Measurements from ENCODE around the gene BRIX1. TPM values are rescaled to one million over a fixed set of nuclear protein-coding genes. Genes with fewer than 3 reads are reported as not detected.
A peak's percentile ranks its signal among the peaks of the same experiment; 100 is the strongest.
"Not testable (repeated sequence)": the region's sequence is repeated elsewhere in the genome, so short reads cannot be mapped to it uniquely, and the experiment has no call there.

The BRIX1 gene
- total RNA-seq, 1 donor from 2014 or later = 25.4 TPM

GRCh38 chr5:34914671-34915138, 806 bp upstream of the BRIX1 start:
- DNase-seq (ENCODE audit: low spot score) = no peak

GRCh38 chr5:34915856-34916192, 313 bp downstream of the BRIX1 start:
- no peak for DNase-seq (ENCODE audit: low spot score)

GRCh38 chr5:34916518-34916917, 1.0 kb downstream of the BRIX1 start:
- DNase-seq (ENCODE audit: low spot score) = no peak

GRCh38 chr5:34918025-34918424, 2.5 kb downstream of the BRIX1 start:
- no peak for DNase-seq (ENCODE audit: low spot score)

GRCh38 chr5:34919077-34919476, 3.6 kb downstream of the BRIX1 start:
- no peak for DNase-seq (ENCODE audit: low spot score)

DNA sequence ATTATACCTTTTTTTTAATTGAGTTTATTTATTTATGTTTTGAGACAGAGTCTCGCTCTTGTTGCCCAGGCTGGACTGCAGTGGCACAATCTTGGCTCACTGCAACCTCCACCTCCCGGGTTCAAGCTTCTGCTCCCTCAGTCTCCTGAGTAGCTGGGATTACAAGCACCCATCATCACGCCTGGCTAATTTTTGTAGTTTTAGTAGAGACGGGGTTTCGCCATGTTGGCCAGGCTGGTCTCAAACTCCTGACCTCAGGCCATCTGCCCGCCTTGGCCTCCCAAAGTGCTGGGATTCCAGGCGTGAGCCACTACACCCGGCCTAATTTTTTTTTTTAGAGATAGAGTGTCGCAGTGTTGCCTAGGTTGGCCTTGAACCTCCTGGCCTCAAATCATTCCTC, 7.7 kb downstream of the BRIX1 start:
- not testable (repeated sequence) for DNase-seq (ENCODE audit: low spot score)

- no peak for DNase-seq (ENCODE audit: low spot score)
Observed at GRCh38 chr5:34923694-34924461, 8.4 kb downstream of the BRIX1 start.

DNA sequence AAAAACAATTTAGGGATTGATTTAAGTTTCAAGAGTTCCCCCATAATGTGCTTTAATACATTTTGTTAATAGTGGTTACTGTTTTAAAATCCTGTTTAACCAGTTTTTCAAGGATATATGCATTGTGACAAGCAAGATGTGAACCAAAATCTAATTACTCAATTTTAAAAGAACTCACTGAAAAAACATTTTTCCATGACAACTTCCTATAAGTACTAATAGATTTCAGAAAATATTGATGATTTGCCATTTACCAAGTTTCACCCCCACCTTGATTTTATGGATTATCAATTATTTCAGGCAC, 8.9 kb downstream of the BRIX1 start:
- DNase-seq (ENCODE audit: low spot score) = no peak

DNA sequence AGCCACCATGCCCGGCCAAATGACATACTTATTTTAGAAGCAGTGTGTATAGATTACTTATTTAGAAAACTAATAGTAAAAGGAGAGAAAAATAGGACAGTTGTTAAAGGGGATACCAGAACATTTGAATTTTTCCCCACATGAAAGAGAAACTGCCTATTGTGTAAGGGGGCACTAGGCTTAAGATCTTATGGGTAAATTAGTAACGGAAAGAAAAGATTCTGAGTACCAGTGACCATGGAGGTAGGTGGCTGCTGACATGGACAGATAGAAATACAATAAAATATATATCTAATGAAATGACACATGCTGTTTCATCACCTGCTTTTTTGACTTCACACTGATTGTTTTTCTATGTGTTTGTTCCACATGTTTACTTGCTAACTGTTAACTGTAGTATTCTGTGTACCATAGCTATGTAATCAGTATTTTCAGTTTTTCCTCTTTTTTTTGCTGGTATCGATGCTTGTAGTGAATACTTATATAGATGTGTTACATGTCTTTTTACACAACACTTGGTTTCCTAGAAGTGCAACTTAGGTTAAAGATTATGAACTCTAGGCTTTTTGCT, 10.9 kb downstream of the BRIX1 start:
- no peak for DNase-seq (ENCODE audit: low spot score)

DNA sequence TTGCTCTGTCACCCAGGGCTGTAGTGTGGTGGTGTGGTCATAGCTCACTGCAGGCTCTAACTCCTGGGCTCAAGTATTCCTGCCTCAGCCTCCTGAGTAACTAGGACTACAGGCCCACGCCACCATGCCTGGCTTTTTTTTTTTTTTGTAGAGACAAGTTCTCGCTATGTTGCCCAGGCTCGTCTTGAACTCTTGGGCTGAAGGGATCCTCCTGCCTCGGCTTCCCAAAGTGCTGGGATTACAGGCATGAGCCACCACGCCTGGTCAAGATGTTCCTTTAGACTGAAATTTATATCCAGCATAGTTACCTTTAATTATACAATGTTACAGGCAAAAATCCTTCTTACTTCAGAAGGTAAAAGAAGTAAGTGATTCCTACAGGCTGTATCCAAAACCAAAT, 12.3 kb downstream of the BRIX1 start:
- no peak for DNase-seq (ENCODE audit: low spot score)

- DNase-seq (ENCODE audit: low spot score) = no peak
Observed at GRCh38 chr5:34928267-34928666, 12.8 kb downstream of the BRIX1 start.

DNA sequence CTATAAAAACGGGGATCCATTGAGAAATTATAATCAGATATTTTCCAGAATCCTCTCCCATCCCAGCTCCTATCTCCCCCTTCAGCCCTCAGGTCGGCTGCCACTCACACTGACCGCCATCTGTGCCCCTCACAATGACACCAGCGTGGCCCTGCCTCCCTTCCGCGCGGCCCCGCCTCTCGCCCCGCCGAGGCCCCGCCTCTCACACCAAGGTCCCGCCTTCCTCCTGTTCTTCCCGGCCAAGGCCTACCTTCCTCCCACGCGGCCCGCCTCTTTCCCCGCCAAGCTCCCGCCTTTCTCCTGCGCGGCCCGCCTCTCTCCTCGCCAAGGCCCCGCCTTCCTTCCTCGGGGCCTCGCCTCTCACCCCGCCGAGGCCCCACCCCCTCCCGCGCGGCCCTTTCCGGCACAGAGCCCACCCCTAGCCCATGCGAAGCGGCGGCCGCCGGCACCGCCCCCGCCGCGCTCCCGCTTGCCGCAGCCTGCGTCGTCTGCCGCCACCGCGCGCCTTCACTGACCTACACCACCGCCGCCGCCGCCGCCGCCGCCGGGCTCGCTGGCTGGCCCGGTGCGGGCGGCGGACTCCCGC, 13.7 kb downstream of the BRIX1 start, which contains the start of gene DNAJC21:
TSS of gene DNAJC21 (plus strand) at position 426 of the 586 bp plus-strand sequence. CDS start 261 bp downstream, outside the sequence.
- DNase-seq (ENCODE audit: low spot score) = peak; percentile 99

DNA sequence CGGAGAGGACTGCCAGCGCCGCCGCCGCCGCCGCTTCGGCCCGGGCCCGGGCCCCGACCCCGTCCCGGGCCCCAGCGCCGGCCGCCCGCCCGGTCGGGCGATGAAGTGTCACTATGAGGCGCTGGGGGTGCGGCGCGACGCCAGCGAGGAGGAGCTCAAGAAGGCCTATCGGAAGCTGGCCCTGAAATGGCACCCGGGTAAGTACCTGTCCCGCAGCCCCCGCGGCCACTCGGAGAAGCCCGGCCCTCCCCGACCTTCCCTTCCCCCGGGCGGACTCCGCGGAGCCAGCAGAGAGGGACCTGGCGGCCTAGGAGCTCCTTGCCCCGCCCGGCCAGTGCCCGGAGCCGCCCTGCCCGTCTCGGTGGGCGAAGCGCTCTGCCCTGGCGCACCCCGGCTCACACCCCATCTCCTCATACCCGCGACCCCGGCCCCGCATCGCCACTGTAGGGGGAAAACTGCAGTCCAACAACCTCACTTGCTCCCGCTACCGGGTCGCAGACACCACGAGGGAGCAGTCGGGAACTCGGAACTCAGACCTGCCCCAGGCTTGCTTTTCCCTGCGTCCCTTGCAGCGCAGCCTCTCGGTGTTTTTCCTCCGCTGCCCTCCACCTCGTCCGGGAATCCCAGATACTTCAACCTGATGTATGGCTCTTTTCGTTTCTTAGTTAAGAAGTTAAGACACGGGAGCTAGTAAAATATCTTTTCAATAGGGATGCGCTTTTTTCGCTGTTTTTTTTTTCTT, 14.4 kb downstream of the BRIX1 start:
- peak; percentile 93 for DNase-seq (ENCODE audit: low spot score)

DNA sequence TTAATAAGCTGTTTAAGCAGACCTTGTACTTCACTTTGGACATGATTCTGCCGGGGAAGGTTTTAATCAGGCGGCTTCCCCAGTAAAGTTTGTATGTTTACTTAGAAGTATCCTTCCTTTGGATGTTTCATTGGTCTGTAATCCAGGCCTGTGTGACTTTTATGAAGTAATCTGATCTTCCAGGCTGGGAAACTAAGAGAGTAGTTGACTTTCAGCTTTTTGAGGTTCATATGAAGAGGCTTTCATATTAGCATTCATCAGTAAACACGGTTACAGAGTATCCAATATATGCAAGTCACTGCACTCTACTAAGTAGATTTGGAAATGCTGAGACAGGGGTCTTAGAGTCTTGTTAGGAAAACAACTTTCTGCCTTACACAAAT, 14.9 kb downstream of the BRIX1 start:
- DNase-seq (ENCODE audit: low spot score) = no peak

- DNase-seq (ENCODE audit: low spot score) = no peak
Observed at GRCh38 chr5:34930870-34931269, 15.4 kb downstream of the BRIX1 start.

- DNase-seq (ENCODE audit: low spot score) = no peak
Observed at GRCh38 chr5:34932947-34933346, 17.4 kb downstream of the BRIX1 start.

GRCh38 chr5:34941936-34942335, 26.4 kb downstream of the BRIX1 start:
- DNase-seq (ENCODE audit: low spot score) = no peak

- no peak for DNase-seq (ENCODE audit: low spot score)
Observed at GRCh38 chr5:34944044-34944443, 28.5 kb downstream of the BRIX1 start.

DNA sequence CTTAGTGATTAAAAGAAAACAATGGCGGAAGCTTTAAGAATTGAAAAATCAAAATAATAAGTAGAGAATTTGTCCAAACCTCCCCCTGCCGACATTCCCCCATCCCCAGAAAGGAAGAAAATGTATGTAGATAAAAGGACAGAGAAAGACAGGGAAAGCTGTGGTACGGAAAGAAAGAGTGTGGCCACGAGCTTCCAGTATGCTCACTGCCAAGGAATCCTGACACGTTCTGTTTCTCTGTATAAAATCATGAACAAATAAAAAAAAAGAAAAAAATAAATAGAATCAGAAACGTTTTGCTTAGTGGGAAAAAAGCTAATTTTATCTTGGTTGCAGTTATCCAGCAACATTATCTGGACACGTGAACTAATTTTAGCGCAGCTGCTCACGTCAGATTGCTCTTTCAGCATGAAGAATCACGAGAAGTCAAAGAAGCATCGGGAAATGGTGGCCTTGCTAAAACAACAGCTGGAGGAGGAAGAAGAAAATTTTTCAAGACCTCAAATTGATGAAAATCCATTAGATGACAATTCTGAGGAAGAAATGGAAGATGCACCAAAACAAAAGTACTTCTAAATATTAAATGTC, 29.0 kb downstream of the BRIX1 start:
- DNase-seq (ENCODE audit: low spot score) = no peak

GRCh38 chr5:34957321-34957720, 41.8 kb downstream of the BRIX1 start:
- no peak for DNase-seq (ENCODE audit: low spot score)

- DNase-seq (ENCODE audit: low spot score) = no peak
Observed at GRCh38 chr5:34957857-34958690, 42.6 kb downstream of the BRIX1 start.

Measured in mesenteric fat pad (tissue), 1 donor.